ENCODE measurements around the gene SHC1.
"Not testable (repeated sequence)": the region's sequence is repeated elsewhere in the genome, so short reads cannot be mapped to it uniquely, and the experiment has no call there.

The SHC1 gene

DNA sequence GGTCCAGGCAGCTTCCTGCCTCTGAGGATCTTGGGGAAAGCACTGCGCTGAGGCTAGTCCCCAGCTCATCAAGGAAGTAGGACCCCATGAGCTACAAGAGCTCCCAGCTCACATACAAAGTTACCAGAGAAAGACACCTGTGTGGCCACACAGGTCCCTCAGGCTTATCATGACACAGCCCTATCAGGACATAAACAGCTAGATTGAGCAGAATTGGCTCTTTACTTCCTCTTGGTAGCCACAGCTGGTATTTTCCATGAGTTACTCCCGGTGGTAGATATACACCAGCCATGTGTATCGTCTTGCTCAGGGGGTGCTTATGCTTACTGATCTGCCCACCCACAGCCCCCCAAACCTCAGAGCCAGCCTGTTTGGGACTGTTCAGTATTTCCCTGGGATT lies 24.0 kb upstream of the SHC1 start:
- no peak for TF ChIP-seq GATA1 (IDR thresholded peaks at IDR 0.05; ENCODE audit: low read depth, low read length)
- no peak for TF ChIP-seq POLR2A (IDR thresholded peaks at IDR 0.05; ENCODE audit: low read length)
- DNase-seq, result no peak

DNA sequence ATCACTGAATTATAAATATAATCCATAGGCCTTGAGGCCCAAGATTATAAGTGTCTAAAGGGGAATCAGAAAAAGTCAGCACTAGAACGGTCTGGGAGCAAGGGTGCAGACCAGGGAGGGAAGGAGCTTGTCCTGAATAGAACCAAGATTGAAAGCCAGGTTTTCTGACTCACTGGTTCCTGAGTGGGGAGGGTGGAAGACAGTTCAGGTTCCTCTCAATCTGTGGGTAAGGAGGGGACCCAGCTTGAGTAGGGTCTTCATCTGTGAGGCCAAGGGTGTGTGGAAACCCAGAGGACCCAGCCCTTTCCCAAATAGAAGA lies 23.7 kb upstream of the SHC1 start:
- no peak for TF ChIP-seq POLR2A (IDR thresholded peaks at IDR 0.05; ENCODE audit: low read length)
- no peak for TF ChIP-seq GATA1 (IDR thresholded peaks at IDR 0.05; ENCODE audit: low read depth, low read length)
- no peak for DNase-seq

DNA sequence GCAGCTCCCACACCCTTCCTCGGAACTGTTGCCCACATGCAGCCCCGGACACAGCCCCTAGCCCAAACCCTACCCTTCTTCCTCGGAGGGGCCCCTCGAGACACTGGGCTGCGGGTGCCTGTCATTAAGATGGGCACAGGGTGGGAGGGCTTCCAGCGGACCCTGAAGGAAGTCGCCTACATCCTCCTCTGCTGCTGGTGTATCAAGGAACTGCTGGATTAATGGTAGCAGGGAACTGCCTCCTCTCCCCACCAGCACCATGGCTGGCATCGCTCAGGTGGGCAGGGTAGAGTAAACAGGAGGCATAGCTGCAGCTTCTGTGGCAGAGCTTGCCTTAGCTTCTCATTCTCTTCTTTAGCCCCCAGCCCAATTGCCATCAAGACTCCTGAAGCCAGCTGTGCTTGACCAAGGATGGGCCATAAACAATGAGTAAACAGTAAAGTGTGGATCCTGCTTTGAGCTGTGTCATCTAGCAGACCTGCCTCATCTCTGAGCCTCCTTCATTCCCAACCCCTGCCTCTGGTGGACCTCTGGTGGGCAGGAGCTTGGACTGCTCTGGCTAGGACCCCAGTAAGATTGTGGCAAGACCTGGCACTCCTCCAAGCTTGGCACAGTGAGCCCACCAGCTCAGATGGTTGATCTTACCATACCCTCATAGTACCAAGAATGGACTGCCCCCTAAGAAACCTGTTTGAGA lies 23.2 kb upstream of the SHC1 start, which contains the start of gene LENEP:
LENEP (plus strand) TSS at position 15 of the 697 bp plus-strand sequence; CDS start at position 37, 22 bp downstream.
- no peak for DNase-seq

DNA sequence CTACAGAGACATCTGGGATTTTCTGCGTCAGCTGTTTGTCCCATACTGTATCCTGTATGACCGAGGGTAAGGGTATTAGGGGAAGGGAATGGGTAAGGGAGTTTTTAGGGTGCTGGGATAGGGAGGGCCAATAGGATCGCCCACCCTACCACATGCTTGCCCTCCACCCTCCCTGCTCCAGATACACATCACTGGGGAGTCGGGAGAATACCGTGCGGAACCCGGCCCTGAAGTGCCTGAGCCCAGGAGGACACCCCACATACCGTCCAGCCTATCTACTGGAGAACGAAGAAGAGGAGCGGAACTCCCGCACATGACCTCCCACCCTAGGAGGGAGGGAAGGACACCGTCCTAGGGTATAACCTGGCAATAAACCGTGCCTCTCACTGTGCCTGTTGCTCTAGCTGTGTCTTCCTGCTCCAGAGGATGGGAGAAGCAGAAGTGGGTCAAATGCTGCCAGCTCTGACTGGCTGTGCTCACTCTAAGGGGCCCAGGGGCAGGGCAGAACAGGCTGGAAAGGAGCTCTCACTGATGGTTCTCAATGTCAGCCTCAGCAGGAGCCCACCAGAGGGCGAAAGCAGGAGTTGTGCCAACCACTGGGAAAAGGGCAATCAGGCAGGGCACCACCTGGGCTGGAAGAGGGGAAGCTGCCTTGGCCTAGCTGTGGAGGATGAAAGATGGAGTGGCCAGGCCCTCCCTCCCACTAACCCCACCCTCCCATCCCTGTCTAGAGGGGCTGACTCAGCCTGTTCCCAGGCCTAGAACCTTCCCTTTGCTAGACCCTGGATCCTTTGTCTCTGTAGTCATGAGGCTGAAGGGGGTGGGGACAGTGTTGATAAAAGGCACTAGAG lies 22.4 kb upstream of the SHC1 start:
- peak in 1 of 2 experiments; percentile 40 for DNase-seq
- TF ChIP-seq POLR2A (IDR thresholded peaks at IDR 0.05; ENCODE audit: low read length), result no peak
- TF ChIP-seq GATA1 (IDR thresholded peaks at IDR 0.05; ENCODE audit: low read depth, low read length), result no peak

More for the DNA sequence above, 23.2 kb upstream of the SHC1 start, which contains the start of gene LENEP:
- TF ChIP-seq GATA1 (IDR thresholded peaks at IDR 0.05; ENCODE audit: low read depth, low read length) (no peak), POLR2A (IDR thresholded peaks at IDR 0.05; ENCODE audit: low read length) (no peak)

DNA sequence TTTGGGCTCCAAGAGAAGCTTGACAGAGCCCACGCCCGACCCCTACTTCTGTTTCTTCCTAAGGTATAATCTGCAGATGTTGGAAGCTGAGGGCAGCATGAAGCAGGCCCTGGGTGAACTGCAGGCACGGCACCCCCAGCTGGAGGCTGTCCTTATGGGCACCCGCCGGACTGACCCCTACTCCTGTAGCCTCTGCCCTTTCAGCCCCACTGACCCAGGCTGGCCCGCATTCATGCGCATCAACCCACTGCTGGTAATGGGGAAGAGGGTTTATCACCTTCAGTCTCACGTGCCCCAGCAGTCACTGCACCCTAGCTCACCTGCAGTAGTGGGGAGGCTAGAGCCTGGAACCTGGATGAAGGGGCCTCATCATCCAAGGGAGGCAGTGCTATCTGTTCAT lies 19.7 kb upstream of the SHC1 start:
- no peak for TF ChIP-seq GATA1 (IDR thresholded peaks at IDR 0.05; ENCODE audit: low read depth, low read length)
- TF ChIP-seq POLR2A (IDR thresholded peaks at IDR 0.05; ENCODE audit: low read length), result no peak
- DNase-seq, result no peak

DNA sequence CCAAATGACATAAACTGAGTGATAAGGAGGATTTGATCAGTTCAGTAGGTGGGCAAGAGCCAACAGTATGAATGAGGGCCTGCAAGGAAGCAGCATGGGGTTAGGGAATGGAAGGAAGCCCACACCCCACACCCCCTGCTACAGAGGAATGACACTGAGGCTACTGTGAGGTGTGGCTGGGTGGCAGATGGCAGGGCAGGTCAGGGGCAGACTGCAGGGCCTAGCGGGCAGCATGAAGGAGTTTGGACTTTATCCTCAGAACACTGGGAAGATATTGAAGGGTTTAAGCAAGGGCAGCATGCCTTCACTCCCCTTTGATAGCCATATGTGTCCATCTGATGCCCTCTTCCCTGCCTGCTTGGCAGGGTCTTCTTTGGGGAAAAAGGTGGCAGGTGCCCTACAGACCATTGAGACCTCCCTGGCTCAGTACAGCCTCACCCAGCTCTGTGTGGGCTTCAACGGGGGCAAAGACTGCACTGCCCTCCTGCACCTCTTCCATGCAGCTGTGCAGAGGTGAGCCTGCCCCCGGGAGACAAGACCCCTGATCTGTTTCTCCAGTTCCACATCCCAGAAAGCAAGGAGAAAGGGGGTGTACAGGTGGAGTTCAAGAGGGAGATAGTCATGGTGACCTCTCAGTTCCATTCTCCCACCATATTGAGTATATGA lies 18.8 kb upstream of the SHC1 start:
- DNase-seq, result no peak
- no peak for TF ChIP-seq GATA1 (IDR thresholded peaks at IDR 0.05; ENCODE audit: low read depth, low read length)
- no peak for TF ChIP-seq POLR2A (IDR thresholded peaks at IDR 0.05; ENCODE audit: low read length)

DNA sequence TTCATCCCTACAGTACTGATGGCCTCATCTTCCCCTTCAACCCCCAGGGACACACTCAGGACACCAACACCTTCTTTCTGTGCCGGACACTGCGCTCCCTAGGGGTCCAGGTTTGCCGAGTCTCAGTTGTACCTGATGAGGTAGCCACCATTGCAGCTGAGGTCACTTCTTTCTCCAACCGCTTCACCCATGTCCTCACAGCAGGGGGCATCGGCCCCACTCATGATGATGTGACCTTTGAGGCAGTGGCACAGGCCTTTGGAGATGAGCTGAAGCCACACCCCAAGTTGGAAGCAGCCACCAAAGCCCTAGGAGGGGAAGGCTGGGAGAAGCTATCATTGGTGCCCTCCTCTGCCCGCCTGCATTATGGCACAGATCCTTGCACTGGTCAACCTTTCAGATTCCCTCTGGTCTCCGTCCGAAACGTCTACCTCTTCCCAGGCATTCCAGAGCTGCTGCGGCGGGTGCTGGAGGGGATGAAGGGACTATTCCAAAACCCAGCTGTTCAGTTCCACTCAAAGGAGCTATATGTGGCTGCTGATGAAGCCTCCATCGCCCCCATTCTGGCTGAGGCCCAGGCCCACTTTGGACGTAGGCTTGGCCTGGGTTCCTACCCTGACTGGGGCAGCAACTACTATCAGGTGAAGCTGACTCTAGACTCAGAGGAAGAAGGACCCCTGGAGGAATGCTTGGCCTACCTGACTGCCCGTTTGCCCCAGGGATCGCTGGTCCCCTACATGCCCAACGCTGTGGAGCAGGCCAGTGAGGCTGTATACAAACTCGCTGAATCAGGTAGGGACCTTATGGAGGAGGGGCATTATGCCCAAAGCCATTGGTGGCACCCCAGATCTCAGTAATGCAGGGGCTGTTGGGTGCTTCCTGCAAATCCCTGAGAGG lies 17.8 kb upstream of the SHC1 start:
- DNase-seq, result peak; percentile 43 to 57
- no peak for TF ChIP-seq POLR2A (IDR thresholded peaks at IDR 0.05; ENCODE audit: low read length)
- TF ChIP-seq GATA1 (IDR thresholded peaks at IDR 0.05; ENCODE audit: low read depth, low read length), result no peak

DNA sequence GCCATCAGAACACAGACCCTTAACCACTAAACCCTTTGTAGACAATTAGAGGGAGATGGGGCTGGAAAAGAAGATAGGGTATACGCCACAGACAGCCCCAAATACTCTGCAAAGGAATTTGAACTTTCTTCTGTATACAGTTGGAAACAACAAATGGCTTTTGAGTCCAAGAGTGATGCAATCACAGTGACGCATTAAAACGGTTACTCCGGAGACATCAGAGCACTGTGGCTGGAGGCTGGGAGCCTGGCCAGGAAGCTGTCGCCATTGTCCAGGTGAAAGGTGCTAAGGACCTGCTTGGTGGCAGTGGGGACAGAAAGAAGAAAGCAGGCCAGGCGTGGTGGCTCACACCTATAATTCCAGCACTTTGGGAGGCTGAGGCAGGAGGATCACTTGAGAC lies 16.8 kb upstream of the SHC1 start:
- DNase-seq, result no peak
- TF ChIP-seq GATA1 (IDR thresholded peaks at IDR 0.05; ENCODE audit: low read depth, low read length) (no peak), POLR2A (IDR thresholded peaks at IDR 0.05; ENCODE audit: low read length) (no peak)

DNA sequence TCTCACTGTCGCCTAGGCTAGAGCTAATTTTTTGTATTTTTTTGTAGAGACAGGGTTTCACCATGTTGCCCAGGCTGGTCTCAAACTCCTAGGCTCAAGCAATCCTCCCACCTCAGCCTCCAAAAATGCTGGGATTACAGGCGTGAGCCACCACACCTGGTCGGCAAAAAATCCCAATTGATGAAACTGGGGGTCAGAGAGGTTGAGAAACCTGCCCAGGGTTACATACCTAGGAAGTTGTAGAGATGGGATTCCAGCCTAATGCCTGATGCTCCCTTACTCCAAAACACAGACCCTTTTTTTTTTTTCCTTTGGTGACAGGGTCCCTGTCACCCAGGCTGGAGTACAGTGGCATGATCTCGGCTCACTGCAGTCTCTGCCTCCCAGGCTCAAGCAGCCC lies 16.2 kb upstream of the SHC1 start:
- not testable (repeated sequence) for DNase-seq

DNA sequence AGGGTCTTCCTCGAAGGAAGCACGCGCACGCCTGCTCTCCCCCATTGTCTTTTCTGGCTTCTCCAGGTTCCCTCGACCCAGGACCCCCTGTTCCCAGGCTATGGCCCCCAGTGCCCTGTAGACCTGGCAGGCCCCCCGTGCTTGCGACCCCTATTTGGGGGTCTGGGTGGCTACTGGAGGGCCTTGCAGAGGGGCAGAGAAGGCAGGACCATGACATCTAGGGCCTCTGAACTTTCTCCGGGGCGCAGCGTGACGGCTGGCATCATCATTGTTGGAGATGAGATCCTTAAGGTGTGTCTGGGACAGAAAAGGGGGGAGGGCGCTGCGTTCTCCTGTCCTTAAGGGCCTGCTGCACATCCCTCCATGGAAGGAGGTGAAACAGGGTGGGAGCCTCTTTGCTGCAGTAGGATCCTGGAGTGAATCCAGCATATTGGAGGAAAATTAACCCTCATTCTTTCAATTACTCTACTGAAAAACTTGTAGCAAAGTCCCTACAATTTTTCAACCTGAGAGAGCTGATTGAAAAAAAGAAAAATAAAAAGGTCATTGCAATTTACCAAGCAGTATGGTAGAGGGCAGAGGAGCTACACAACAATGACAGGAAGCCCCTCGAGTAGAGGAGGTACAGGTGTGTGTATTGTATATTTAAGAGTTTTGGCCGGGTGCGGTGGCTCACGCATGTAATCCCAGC lies 13.4 kb upstream of the SHC1 start:
- no peak for DNase-seq
- TF ChIP-seq POLR2A (IDR thresholded peaks at IDR 0.05; ENCODE audit: low read length), result no peak
- TF ChIP-seq GATA1 (IDR thresholded peaks at IDR 0.05; ENCODE audit: low read depth, low read length), result no peak

DNA sequence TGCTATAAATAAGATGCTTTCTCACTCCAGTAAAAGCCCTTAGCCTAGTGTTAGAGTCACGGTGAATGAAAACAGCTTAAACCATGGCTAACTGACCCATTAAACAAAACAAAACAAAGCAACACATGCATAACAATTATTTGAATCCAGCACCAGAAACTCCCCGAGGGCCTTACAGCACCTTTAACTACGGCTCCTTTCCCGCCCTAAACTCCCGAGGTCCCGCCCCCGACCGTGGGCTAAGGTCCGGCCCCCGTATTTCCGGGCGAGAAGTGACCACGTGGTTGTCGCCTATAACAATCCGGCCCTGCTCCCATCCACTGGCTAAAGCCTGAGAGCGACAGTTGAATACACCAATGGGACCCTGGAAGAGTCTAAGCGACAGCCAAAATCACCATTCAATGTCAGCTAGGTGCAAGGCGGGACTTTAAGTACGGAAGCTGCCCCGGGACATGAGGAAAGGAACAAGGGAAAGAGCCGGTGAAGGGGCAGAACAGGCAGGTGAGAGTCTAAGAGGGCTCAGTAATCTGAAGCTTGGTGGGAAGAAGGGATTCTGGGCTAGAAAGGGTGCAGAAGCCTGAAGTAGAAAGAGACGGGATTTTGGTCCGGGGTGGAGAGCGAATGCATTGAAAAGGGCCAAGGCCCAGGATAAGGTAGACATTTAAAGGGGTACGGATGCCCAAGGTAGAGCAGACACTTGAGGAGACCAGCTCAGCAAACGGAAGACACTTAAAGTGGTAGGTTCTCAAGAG lies 12.5 kb upstream of the SHC1 start, which contains the start of gene FLAD1:
FLAD1 (plus strand) TSS at position 448 of the 752 bp plus-strand sequence. CDS start 351 bp downstream, outside the sequence.
- TF ChIP-seq POLR2A (IDR thresholded peaks at IDR 0.05; ENCODE audit: low read length) (peak; percentile 67), GATA1 (IDR thresholded peaks at IDR 0.05; ENCODE audit: low read depth, low read length) (no peak)
- DNase-seq, result peak; percentile 99

DNA sequence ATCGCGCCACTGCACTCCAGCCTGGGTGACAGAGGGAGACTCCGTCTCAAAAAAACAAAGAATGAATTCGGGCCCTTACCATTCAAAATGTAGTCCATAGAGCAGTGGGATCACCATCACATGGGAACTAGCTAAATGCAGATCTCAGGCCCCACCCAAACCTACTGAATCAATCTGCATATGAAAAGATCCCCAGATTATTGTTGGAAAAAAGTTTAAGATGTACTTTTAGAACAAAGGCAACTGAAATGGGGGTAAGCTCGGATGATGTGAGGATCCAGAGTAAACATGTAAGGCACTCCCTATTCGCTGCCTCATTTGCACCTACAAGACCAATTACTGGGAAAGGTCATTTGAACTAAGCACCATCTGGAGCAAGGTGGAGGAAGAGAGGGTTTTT lies 11.8 kb upstream of the SHC1 start:
- DNase-seq, result no peak
- no peak for TF ChIP-seq POLR2A (IDR thresholded peaks at IDR 0.05; ENCODE audit: low read length)
- no peak for TF ChIP-seq GATA1 (IDR thresholded peaks at IDR 0.05; ENCODE audit: low read depth, low read length)

Measured in erythroblast (primary cell).